WTC11 (cell line): Measurements from ENCODE around the gene DCLK2. TPM values are rescaled to one million over a fixed set of nuclear protein-coding genes. Genes with fewer than 3 reads are reported as not detected.

Experiments used
- ATAC-seq: fragments of 200-7000 bp; cut with Tn5 transposase; 2 replicates; pipeline ENCODE4 v1.10.0; 2021; ENCODE audit warnings: mild to moderate bottlenecking, moderate library complexity
- CTCF ChIA-PET: fragments of 300-600 bp; sonication (Branson Sonifier 250); formaldehyde crosslinking; loops from one replicate; lab custom pipeline; 2021; ENCODE audit warnings: antibody characterized with exemption; lab: Charles Lee
- POLR2A ChIA-PET: fragments of 350-600 bp; sonication (Branson Sonifier 250); formaldehyde crosslinking; loops from one replicate; lab custom pipeline; 2021; ENCODE audit warnings: antibody characterized with exemption; lab: Charles Lee
- DNase-seq: peaks from one replicate; pipeline ENCODE4 v3.0.0; 2021; ENCODE audit warnings: low spot score
- H3K27ac Mint-ChIP-seq: 2 replicates; pipeline ENCODE4 v1.8.0; 2021; ENCODE audit warnings: mixed read lengths
- H3K27me3 Mint-ChIP-seq: 2 replicates; pipeline ENCODE4 v1.8.0; 2021; ENCODE audit warnings: low read depth, mild to moderate bottlenecking, moderate library complexity, mixed read lengths
- H3K36me3 Mint-ChIP-seq: 2 replicates; pipeline ENCODE4 v1.8.0; 2021; ENCODE audit warnings: mixed read lengths
- H3K4me1 Mint-ChIP-seq: 2 replicates; pipeline ENCODE4 v1.8.0; 2022; ENCODE audit warnings: mixed read lengths
- H3K4me3 Mint-ChIP-seq: 2 replicates; pipeline ENCODE4 v1.8.0; 2021; ENCODE audit warnings: mild to moderate bottlenecking, moderate library complexity, mixed read lengths
- H3K9me3 Mint-ChIP-seq: 2 replicates; pipeline ENCODE4 v1.8.0; 2021; ENCODE audit warnings: mixed read lengths
- CREM ChIP-seq: sonication (generic); formaldehyde crosslinking; IDR thresholded peaks from 2 replicates; pipeline ENCODE4 v1.8.1; 2022; ENCODE audit warnings: mild to moderate bottlenecking, missing genetic modification reagents, moderate library complexity
- FOXK1 ChIP-seq: sonication (generic); formaldehyde crosslinking; IDR thresholded peaks from 2 replicates; pipeline ENCODE4 v1.8.0; 2022; ENCODE audit warnings: mild to moderate bottlenecking, moderate library complexity, missing genetic modification reagents
- JAZF1 ChIP-seq: fragments of 250-450 bp; sonication (Bioruptor Pico); IDR thresholded peaks from 2 replicates; pipeline ENCODE4 v1.9.0; 2021; ENCODE audit warnings: moderate library complexity, mild to moderate bottlenecking, inconsistent platforms
- MYBL2 ChIP-seq: sonication (generic); formaldehyde crosslinking; IDR thresholded peaks from 2 replicates; pipeline ENCODE4 v1.8.1; 2023; ENCODE audit warnings: mild to moderate bottlenecking, moderate library complexity, missing genetic modification reagents
- NR2C2 ChIP-seq: sonication (generic); formaldehyde crosslinking; IDR thresholded peaks from 2 replicates; pipeline ENCODE4 v1.8.0; 2022; ENCODE audit warnings: mild to moderate bottlenecking, missing genetic modification reagents
- PRRX2 ChIP-seq: fragments of 250-450 bp; sonication (Bioruptor Pico); IDR thresholded peaks from 2 replicates; pipeline ENCODE4 v1.8.0; 2021; ENCODE audit warnings: mild to moderate bottlenecking
- RELA ChIP-seq: sonication (generic); formaldehyde crosslinking; IDR thresholded peaks from 2 replicates; pipeline ENCODE4 v1.8.1; 2022; ENCODE audit warnings: missing genetic modification reagents, mild to moderate bottlenecking, borderline replicate concordance
- SMAD4 ChIP-seq: sonication (generic); formaldehyde crosslinking; IDR thresholded peaks from 2 replicates; pipeline ENCODE4 v1.8.0; 2022; ENCODE audit warnings: mild to moderate bottlenecking, missing genetic modification reagents
- ZBTB21 ChIP-seq: sonication (generic); formaldehyde crosslinking; IDR thresholded peaks from 2 replicates; pipeline ENCODE4 v1.8.1; 2023; ENCODE audit warnings: mild to moderate bottlenecking, missing genetic modification reagents, borderline replicate concordance
- ZNF121 ChIP-seq: sonication (generic); formaldehyde crosslinking; IDR thresholded peaks from 2 replicates; pipeline ENCODE4 v1.8.0; 2023; ENCODE audit warnings: missing genetic modification reagents
- ZNF219 ChIP-seq: sonication (generic); formaldehyde crosslinking; IDR thresholded peaks from 2 replicates; pipeline ENCODE4 v1.8.0; 2023; ENCODE audit warnings: missing genetic modification reagents, mild to moderate bottlenecking, borderline replicate concordance
- ZNF232 ChIP-seq: sonication (generic); formaldehyde crosslinking; IDR thresholded peaks from 2 replicates; pipeline ENCODE4 v1.8.0; 2022; ENCODE audit warnings: mild to moderate bottlenecking, missing genetic modification reagents
- ZNF423 ChIP-seq: fragments of 250-450 bp; sonication (Bioruptor Pico); IDR thresholded peaks from 2 replicates; pipeline ENCODE4 v2.1.2; 2022; ENCODE audit warnings: mild to moderate bottlenecking, moderate library complexity
- ZNF671 ChIP-seq: fragments of 250-450 bp; sonication (Bioruptor Pico); IDR thresholded peaks from 2 replicates; pipeline ENCODE4 v1.8.0; 2021; ENCODE audit warnings: mild to moderate bottlenecking
- total RNA-seq: library from RNA; stranded (reverse); gene quantifications from 3 replicates; pipeline ENCODE4 v1.2.3, GENCODE V29; 2021
- TF ChIP-seq, protein P1 (sequence below): sonication (generic); formaldehyde crosslinking; IDR thresholded peaks from 2 replicates; pipeline ENCODE4 v1.8.1; 2022; ENCODE audit warnings: mild to moderate bottlenecking, moderate library complexity, missing genetic modification reagents
- TF ChIP-seq, protein P2 (sequence below): fragments of 250-450 bp; sonication (Bioruptor Pico); IDR thresholded peaks from 2 replicates; pipeline ENCODE4 v1.9.0; 2021; ENCODE audit warnings: moderate library complexity, mild to moderate bottlenecking, inconsistent platforms, borderline replicate concordance
- TF ChIP-seq, protein P3 (sequence below): sonication (generic); formaldehyde crosslinking; IDR thresholded peaks from 2 replicates; pipeline ENCODE4 v1.8.1; 2023; ENCODE audit warnings: mild to moderate bottlenecking, missing genetic modification reagents, borderline replicate concordance
- TF ChIP-seq, protein P4 (sequence below): sonication (generic); formaldehyde crosslinking; IDR thresholded peaks from 2 replicates; pipeline ENCODE4 v1.8.0; 2023; ENCODE audit warnings: mild to moderate bottlenecking, missing genetic modification reagents
- TF ChIP-seq, protein P5 (sequence below): sonication (generic); formaldehyde crosslinking; IDR thresholded peaks from 2 replicates; pipeline ENCODE4 v1.8.1; 2023; ENCODE audit warnings: mild to moderate bottlenecking, missing genetic modification reagents, moderate library complexity

The DCLK2 gene
- total RNA-seq, 1 experiment from 2014 or later, result 0.17 TPM

DNA sequence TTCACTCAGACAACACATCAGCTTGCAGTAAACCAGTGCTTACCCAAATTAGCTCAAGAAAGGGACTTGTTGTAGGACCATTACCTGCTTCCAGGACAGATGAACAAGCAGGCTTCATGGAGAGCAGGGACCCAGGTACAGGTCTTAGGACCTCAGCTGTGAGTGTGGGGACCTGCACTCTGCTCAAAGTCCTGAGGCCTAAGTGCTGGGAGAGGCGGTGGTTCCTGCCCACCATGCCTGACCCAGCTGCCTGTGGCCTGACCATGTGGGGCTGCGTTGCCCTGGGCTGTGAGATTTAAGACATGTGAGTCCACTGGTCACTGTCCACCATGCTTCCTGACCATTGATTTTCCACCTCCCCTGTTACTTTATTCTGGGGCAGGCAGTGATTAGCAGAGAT, 140.2 kb downstream of the DCLK2 start:
- DNase-seq (no peak), ATAC-seq (no peak)
- H3K27ac Mint-ChIP-seq, result no peak overlapping the region
- no peak overlapping the region for H3K4me3 Mint-ChIP-seq
- TF ChIP-seq ZBTB21 (CRISPR knock-in tag) (no peak), ZNF423 (CRISPR knock-in tag) (no peak), MYBL2 (CRISPR knock-in tag) (no peak), JAZF1 (CRISPR knock-in tag) (no peak), FOXK1 (CRISPR knock-in tag) (no peak), NR2C2 (CRISPR knock-in tag) (no peak), ZNF232 (CRISPR knock-in tag) (no peak), RELA (CRISPR knock-in tag) (no peak), ZNF219 (CRISPR knock-in tag) (no peak), ZNF121 (CRISPR knock-in tag) (no peak), SMAD4 (no peak)
- TF ChIP-seq, protein P1, sequence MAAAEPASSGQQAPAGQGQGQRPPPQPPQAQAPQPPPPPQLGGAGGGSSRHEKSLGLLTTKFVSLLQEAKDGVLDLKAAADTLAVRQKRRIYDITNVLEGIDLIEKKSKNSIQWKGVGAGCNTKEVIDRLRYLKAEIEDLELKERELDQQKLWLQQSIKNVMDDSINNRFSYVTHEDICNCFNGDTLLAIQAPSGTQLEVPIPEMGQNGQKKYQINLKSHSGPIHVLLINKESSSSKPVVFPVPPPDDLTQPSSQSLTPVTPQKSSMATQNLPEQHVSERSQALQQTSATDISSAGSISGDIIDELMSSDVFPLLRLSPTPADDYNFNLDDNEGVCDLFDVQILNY, result no peak
- TF ChIP-seq, protein P2, sequence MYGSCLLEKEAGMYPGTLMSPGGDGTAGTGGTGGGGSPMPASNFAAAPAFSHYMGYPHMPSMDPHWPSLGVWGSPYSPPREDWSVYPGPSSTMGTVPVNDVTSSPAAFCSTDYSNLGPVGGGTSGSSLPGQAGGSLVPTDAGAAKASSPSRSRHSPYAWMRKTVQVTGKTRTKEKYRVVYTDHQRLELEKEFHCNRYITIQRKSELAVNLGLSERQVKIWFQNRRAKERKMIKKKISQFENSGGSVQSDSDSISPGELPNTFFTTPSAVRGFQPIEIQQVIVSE (CRISPR knock-in tag), result no peak
- TF ChIP-seq, protein P3, sequence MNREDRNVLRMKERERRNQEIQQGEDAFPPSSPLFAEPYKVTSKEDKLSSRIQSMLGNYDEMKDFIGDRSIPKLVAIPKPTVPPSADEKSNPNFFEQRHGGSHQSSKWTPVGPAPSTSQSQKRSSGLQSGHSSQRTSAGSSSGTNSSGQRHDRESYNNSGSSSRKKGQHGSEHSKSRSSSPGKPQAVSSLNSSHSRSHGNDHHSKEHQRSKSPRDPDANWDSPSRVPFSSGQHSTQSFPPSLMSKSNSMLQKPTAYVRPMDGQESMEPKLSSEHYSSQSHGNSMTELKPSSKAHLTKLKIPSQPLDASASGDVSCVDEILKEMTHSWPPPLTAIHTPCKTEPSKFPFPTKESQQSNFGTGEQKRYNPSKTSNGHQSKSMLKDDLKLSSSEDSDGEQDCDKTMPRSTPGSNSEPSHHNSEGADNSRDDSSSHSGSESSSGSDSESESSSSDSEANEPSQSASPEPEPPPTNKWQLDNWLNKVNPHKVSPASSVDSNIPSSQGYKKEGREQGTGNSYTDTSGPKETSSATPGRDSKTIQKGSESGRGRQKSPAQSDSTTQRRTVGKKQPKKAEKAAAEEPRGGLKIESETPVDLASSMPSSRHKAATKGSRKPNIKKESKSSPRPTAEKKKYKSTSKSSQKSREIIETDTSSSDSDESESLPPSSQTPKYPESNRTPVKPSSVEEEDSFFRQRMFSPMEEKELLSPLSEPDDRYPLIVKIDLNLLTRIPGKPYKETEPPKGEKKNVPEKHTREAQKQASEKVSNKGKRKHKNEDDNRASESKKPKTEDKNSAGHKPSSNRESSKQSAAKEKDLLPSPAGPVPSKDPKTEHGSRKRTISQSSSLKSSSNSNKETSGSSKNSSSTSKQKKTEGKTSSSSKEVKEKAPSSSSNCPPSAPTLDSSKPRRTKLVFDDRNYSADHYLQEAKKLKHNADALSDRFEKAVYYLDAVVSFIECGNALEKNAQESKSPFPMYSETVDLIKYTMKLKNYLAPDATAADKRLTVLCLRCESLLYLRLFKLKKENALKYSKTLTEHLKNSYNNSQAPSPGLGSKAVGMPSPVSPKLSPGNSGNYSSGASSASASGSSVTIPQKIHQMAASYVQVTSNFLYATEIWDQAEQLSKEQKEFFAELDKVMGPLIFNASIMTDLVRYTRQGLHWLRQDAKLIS (CRISPR knock-in tag), result no peak
- TF ChIP-seq, all 79 proteins: peak for 0
- ChIA-PET POLR2A (interaction anchor here (0.7 kb wide), 1 partner anchor 207 kb away, joined by 10 read pairs; no protein-coding TSS in a partner anchor), CTCF (interaction anchor here (0.9 to 2.5 kb wide), 4 partner anchors 9 to 208 kb away, joined by 3 to 15 read pairs (median 8); no protein-coding TSS in a partner anchor)
- H3K36me3 Mint-ChIP-seq, result no peaks in the 10 kb centered on the region
- no peaks in the 10 kb centered on the region for H3K27me3 Mint-ChIP-seq
- H3K9me3 Mint-ChIP-seq, result no peaks in the 10 kb centered on the region
- peaks cover 17% of the 10 kb centered on the region for H3K4me1 Mint-ChIP-seq

DNA sequence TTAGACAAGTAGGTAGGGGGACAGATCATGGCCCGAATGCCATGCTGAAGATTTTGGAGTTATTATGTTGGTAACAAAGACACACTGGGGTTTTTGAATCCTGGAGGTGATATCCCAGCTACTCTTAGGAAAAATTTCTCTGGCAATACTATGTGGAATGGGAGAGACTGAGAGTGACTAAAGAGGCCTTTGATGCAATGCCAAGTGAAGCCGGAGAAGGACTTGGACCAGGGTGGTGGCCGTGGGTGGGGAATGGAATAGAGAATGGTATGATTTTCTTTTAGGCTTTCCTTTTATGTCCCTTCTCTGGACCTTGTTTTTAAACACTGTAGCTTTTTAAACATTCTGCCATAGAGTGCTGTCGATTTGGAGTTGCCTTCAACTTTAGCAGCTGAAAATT, 141.6 kb downstream of the DCLK2 start:
- DNase-seq (no peak), ATAC-seq (no peak)
- CTCF ChIA-PET, result no interaction called here
- TF ChIP-seq ZNF232 (CRISPR knock-in tag), result no peak
- TF ChIP-seq, protein P4, sequence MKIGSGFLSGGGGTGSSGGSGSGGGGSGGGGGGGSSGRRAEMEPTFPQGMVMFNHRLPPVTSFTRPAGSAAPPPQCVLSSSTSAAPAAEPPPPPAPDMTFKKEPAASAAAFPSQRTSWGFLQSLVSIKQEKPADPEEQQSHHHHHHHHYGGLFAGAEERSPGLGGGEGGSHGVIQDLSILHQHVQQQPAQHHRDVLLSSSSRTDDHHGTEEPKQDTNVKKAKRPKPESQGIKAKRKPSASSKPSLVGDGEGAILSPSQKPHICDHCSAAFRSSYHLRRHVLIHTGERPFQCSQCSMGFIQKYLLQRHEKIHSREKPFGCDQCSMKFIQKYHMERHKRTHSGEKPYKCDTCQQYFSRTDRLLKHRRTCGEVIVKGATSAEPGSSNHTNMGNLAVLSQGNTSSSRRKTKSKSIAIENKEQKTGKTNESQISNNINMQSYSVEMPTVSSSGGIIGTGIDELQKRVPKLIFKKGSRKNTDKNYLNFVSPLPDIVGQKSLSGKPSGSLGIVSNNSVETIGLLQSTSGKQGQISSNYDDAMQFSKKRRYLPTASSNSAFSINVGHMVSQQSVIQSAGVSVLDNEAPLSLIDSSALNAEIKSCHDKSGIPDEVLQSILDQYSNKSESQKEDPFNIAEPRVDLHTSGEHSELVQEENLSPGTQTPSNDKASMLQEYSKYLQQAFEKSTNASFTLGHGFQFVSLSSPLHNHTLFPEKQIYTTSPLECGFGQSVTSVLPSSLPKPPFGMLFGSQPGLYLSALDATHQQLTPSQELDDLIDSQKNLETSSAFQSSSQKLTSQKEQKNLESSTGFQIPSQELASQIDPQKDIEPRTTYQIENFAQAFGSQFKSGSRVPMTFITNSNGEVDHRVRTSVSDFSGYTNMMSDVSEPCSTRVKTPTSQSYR (CRISPR knock-in tag), result no peak
- TF ChIP-seq, protein P5, sequence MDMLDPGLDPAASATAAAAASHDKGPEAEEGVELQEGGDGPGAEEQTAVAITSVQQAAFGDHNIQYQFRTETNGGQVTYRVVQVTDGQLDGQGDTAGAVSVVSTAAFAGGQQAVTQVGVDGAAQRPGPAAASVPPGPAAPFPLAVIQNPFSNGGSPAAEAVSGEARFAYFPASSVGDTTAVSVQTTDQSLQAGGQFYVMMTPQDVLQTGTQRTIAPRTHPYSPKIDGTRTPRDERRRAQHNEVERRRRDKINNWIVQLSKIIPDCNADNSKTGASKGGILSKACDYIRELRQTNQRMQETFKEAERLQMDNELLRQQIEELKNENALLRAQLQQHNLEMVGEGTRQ (CRISPR knock-in tag), result no peak
- no peak for TF ChIP-seq PRRX2 (CRISPR knock-in tag)
- no peak for TF ChIP-seq ZNF219 (CRISPR knock-in tag)
- no peak for TF ChIP-seq CREM (CRISPR knock-in tag)
- no peak for TF ChIP-seq ZNF671 (CRISPR knock-in tag)
- H3K27me3 Mint-ChIP-seq, result no peaks in the 10 kb centered on the region
- no peaks in the 10 kb centered on the region for H3K9me3 Mint-ChIP-seq
- POLR2A ChIA-PET, result interaction anchor here (1.1 kb wide), 1 partner anchor 229 kb away, joined by 3 read pairs; no protein-coding TSS in a partner anchor
- H3K4me3 Mint-ChIP-seq, result no peak overlapping the region
- H3K36me3 Mint-ChIP-seq, result no peaks in the 10 kb centered on the region
- no peak overlapping the region for H3K27ac Mint-ChIP-seq
- H3K4me1 Mint-ChIP-seq, result peaks cover 22% of the 10 kb centered on the region
